Retina (tissue), 1 donor: ENCODE measurements around the gene MRTFA.

Experiments used
- DNase-seq: peaks from one replicate; pipeline ENCODE4 v3.0.0-alpha.2; 2016

Gene MRTFA

DNA sequence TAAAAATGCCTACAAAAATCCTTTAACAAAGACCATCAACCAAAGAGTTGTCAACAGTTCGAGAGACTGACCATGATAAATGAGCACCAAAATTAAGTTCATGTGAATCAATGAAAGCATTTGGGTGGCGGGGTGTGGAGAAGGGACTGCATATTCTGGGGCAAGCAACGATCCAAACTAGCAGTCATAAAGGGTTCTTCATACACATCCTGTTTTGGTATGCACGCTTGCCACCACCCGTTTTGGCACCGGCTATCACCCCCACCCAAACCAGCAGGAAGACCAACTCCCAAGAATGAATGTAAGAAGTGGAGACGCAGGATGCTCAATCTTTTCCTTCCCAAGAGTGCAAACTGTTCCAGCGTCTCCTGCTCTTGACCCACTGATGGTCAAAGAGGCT is 185.3 kb downstream of the MRTFA start:
- no peak for DNase-seq

- no peak for DNase-seq
Measured at GRCh38 chr22:40450616-40451015, 185.9 kb downstream of the MRTFA start.

DNA sequence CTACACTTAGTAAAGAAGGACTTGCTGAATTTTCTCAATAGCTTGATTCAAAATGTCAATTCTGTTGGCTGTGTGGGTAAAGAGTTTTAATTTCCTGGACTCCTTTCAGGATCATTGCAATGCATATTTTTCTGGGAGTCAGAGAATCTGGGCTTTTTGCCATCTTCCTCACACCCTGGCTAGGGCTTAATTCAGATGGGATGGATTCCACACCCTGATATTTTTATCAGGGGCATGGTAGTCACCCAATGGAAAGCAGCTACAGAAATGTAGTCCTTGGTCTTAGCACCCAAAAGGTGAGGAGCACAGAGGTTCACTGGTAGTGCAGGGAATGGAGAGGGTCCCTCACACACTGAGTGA is 186.9 kb downstream of the MRTFA start:
- DNase-seq = no peak

DNA sequence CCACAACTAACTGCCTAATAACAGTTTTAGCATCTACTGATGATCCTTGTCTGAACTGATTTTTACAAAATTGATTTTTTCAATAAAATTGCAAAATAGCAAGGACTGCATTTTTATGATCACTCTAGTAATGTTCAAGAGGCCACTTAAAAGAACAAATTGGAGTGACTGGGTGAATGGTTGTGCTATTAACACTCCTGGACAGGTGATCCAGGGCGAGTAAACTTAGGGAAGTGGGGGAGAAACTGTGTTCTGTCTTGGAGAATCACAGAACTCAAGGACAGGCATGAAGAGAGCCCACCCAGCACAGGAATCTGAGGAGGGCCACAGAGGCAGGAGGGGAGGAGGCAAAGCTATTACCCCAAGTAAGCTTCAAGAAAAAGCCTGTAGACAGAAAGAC is 190.3 kb downstream of the MRTFA start:
- DNase-seq = no peak

GRCh38 chr22:40444178-40444831 is 192.2 kb downstream of the MRTFA start:
- DNase-seq = no peak

- no peak for DNase-seq
Measured at GRCh38 chr22:40443732-40444131, 192.8 kb downstream of the MRTFA start.

DNA sequence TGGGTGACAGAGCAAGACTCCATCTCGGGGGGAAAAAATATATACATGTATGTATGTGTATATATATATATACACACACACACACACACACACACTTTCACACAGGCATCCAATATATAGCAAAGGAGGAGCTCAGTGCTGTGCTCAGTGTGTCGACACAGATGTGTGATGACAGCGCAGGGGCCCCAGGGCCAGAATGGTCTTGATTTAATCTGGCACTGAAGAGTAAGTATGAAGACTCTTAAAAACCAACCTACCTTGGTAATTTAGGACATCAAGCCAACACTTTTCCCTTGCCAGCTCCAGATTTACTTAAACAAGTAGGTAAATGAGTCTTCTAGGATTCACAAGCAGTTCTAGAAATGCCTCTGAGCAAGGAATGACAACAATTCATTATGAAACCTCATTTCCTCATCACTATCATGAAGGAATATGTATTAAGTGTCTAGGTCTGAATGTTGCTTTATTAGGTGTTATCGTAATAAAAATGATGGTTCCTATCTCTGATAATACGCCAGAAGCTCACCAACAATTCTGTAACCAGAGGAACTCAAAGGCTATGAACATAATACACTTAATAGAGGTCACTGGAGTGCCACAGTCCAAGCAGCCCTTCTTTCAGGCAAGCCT is 194.6 kb downstream of the MRTFA start:
- no peak for DNase-seq

DNA sequence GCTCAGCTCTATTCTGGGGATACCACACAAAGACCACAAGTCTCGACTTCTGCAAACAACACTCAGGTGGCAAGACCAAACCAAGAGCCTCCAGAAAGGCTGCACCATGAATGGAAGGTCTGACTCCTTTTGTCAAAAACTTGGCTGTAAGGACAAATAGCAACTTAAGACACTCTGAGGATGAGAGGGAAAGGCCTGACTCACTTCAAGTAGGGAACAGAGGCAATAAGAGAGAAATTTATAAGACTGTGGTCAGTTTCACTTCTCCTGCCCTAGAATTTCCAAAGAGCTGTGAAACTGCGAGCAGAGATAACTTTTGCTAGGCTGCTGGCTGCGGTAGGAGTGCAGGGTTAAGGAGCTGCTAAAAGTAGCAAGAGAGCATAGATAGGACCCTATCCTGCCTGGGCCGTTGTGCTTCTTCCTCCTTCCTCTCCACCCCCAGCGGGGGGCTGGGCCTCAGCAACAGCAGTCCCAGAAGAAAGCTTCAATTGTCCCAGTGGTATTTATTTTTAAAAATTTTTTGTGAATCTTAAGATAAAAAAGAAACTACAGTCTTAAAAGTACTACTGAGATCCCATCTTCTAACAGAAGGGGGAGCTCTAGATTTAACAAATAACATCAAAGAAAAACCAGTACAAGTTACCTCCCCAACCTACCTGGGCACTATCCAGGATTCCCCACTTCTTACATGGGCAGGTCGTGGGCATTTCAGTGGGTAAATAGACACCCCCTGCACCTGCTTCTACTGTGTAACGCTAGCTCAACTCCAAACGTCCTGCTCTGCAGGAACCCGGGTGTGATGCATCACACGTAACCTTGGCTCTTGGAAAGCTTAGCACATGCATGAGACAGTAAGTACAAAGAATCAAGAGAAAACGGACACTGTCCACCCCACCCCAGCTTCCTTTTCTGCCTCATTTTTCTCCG is 199.8 kb downstream of the MRTFA start:
- DNase-seq = peak; percentile 58

GRCh38 chr22:40434745-40435144 is 201.8 kb downstream of the MRTFA start:
- no peak for DNase-seq

GRCh38 chr22:40434106-40434505 is 202.4 kb downstream of the MRTFA start:
- DNase-seq = no peak

DNA sequence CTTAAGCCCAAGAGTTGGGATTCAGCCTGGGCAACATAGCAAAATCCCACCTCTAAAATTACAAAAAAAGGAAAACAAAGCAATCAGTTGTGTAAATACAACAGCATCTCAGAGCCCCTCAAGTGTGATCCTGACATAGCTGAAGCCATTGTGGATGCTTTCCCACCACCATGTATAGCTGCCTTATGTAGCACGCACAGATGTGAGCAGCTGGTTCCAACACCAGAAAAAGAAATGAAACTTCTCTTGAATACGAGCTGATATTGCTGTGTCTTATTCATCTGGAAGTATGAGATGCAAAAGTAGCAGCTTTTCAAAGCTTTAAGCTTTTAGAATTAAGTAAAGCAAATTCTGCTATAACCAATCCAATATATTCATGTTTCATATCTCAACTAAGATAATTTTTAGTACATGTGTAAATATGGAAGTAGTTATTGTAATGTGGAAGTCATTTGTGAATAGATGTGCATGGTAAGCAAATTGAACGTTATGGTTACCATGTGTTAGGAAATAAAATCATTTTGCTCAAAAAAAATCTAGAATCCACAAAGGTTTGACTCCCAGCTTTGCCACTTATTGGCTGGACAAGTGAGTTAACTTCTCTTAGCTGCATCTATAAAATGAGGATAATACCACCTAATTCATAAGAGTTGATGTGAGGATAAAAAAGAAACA is 203.0 kb downstream of the MRTFA start:
- no peak for DNase-seq

DNA sequence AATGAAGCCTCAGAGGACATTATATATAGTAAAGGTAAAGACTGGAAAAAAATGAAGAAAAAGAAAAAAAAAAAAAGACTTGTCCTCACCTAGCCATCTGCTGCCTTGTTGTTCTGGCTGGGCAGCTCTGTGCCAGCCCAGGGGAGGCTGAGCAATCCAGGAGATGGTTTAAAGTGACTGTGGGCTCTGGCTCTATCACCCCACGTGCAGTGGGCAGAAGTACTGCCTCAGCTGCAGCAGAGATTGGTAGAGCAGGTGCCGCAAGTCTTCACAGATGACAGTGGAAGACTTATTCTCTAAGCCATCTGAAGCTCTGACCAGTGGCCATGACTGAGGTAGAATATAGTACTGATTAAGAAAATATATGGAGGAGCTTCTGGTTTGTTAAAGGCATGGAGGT is 203.9 kb downstream of the MRTFA start:
- no peak for DNase-seq

DNA sequence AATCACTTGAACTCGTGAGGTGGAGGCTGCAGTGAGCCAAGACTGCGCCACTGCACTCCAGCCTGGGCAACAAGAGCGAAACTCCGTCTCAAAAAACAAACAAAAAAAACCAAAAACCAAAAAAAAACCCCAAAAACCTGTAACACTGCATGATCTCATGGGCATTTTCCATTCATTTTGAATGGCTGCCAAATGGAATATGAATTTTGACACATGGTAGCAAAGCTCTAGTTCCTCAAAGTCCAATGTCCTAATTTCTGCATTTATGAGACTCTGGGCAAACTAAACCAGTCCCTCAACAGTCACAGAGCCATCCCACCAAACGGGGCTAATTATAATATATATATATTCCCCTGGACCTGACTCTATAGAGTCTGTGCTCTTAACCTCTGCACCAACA is 204.4 kb downstream of the MRTFA start:
- no peak for DNase-seq

DNA sequence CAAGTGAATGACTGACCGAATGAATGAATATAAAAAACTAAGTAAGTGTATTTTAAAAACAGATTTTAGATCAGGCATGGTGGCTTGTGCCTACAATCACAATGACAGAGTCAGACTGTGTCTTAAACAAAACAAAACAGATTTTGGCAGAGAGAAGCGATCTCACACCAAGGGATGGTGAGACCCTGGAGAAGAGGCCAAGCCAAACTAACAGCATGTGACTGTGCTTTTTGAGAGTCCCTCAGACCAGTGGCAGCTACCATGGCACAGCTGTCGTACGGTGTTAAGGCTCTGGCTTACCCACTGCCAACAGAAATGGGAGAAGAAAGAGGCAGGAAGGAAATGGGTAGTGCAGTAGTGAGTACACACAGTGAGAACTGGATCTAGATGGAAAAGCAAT is 205.5 kb downstream of the MRTFA start:
- DNase-seq = no peak

GRCh38 chr22:40429481-40429880 is 207.0 kb downstream of the MRTFA start:
- DNase-seq = no peak

GRCh38 chr22:40428796-40429195 is 207.7 kb downstream of the MRTFA start:
- DNase-seq = no peak

- peak; percentile 59 for DNase-seq
Measured at GRCh38 chr22:40426594-40427333, 209.8 kb downstream of the MRTFA start.

DNA sequence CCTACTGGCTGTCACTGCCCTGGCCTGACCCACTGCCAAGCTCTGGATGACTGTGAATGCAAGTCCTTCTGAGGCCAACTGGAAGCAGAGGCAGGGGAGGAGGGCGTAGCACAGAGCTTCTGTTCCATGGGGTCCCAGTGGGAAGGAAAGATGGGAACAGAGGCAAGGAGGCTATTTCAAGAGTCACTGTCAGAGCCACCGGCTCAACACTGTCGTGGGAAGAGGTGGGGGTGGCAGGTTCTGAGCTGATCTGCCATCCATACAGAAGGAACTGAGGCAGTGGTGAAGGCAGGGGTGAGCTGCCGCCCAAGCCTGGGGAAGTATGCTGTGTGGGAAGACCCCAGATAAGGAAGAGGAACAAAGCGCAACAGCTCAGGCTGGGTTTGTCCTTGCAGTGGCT is 211.4 kb downstream of the MRTFA start:
- no peak for DNase-seq

- no peak for DNase-seq
Measured at GRCh38 chr22:40423882-40424640, 212.5 kb downstream of the MRTFA start.

DNA sequence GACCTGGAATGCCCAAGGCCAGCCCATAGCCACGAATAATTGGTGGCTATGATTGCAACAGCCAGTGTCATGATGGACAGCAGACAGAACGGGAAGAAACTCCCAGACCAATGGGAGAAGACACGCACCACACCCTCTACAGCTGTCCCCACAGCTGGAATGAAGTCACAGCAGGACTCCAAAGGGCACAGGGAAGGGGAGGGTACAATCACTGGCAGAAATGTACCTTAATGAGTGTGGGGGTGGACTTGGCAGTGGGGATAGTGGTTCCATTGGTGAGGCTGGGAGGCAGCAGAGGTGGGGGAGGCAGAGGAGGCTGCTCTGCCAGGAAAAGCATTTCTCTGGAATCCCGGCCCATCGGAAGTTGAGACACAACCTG is 213.2 kb downstream of the MRTFA start:
- no peak for DNase-seq

DNA sequence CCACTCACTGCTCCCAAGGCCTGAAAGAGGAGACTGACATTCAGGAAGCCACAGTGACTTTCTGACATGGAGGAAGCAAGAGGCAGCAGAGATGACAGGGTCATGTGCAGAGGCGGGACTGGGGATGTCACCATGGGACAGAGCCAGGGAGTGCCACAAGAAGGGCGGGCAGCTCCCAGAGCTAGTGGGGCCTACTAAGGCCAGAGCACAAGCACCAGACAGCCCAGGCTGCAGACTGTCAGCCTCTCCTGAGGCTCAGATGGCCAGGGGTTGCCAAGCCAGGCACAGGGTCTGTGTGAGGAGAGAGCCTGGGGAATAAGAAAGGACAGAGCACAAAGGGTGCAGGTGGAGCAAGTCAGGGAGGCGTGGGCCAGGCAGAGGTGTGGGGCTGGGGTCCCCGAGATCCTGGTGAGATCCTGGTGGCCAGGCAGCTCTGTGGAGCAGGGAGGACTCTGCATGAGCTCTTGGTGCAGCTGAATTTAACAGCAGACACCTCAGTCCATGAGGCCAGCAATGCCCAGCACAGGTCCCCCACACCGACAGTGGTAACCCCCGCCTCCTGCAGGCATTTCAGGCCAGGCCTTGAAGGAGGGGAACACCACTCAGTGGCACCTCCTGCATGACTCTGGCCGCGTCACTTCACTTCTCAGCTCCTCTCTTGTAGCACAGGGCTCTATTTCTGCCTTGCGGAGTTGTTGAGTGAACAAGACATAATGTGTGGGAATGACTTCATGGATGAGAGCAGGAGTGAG is 213.8 kb downstream of the MRTFA start:
- no peak for DNase-seq
